ENCODE results near the gene RAB3GAP1. TPM values are rescaled to one million over a fixed set of nuclear protein-coding genes. Genes with fewer than 3 reads are reported as not detected.
"Not testable (repeated sequence)": the region's sequence is repeated elsewhere in the genome, so short reads cannot be mapped to it uniquely, and the experiment has no call there.

The RAB3GAP1 gene
- total and polyA plus RNA-seq, 7 donors: 24.5 to 52.7 (median 38.5) TPM

GRCh38 chr2:135113322-135113721 is 61.2 kb downstream of the RAB3GAP1 start:
- intact Hi-C loops (cut with DNase I): loop anchor here in 1 of 2 donors (10.0 kb wide), 1 partner anchor 109 kb away; no protein-coding TSS in a partner anchor
- no peak overlapping the region for H3K27ac ChIP-seq

DNA sequence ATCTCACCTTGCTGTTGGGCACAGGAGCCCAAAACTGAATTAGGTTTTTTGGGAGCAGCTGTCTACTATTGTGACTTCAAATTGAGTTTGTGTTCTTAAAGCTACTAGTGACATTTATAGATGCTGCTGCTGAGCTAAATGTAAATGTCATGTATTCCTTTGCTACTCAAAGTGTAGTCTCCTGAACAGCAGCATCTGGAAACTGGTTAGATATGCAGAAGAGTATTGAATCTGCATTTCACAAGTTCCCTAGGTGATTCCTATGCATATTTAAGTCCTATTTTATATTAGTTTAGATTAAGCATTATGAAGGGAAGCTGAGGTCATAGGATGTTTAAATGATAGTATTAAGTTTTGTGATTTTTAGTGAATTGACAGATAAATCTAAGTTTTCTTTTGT is 67.5 kb downstream of the RAB3GAP1 start:
- H3K27ac ChIP-seq: no peak overlapping the region
- DNase-seq (no peak), ATAC-seq (no peak)
- intact Hi-C loops (cut with DNase I): loop anchor here in 1 of 2 donors (10.0 kb wide), 1 partner anchor 115 kb away; no protein-coding TSS in a partner anchor
- H3K27me3 ChIP-seq (ENCODE audit: insufficient read depth in 3 of 3, low read length in 2 of 3): no peaks in the 10 kb centered on the region
- TF ChIP-seq, protein P1, sequence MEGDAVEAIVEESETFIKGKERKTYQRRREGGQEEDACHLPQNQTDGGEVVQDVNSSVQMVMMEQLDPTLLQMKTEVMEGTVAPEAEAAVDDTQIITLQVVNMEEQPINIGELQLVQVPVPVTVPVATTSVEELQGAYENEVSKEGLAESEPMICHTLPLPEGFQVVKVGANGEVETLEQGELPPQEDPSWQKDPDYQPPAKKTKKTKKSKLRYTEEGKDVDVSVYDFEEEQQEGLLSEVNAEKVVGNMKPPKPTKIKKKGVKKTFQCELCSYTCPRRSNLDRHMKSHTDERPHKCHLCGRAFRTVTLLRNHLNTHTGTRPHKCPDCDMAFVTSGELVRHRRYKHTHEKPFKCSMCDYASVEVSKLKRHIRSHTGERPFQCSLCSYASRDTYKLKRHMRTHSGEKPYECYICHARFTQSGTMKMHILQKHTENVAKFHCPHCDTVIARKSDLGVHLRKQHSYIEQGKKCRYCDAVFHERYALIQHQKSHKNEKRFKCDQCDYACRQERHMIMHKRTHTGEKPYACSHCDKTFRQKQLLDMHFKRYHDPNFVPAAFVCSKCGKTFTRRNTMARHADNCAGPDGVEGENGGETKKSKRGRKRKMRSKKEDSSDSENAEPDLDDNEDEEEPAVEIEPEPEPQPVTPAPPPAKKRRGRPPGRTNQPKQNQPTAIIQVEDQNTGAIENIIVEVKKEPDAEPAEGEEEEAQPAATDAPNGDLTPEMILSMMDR (IDR thresholded peaks at IDR 0.05): no peak
- peaks cover 2 to 46% of the 10 kb centered on the region in 2 donors for H3K36me3 ChIP-seq (ENCODE audit: insufficient read depth in 1 of 2, low read depth in 1 of 2)
- no peak overlapping the region for H3K4me3 ChIP-seq
- no peaks in the 10 kb centered on the region for H3K4me1 ChIP-seq
- no peaks in the 10 kb centered on the region for H3K9me3 ChIP-seq

More at GRCh38 chr2:135113322-135113721, 61.2 kb downstream of the RAB3GAP1 start:
- ATAC-seq (peak in 3 of 4 donors; percentile 51 to 63 (median 63)), DNase-seq (no peak)
- H3K4me1 ChIP-seq: no peaks in the 10 kb centered on the region
- no peaks in the 10 kb centered on the region for H3K27me3 ChIP-seq (ENCODE audit: insufficient read depth in 3 of 3, low read length in 2 of 3)
- no peak overlapping the region for H3K4me3 ChIP-seq
- H3K36me3 ChIP-seq (ENCODE audit: insufficient read depth in 1 of 2, low read depth in 1 of 2): peaks cover 0 to 35% of the 10 kb centered on the region in 2 donors
- H3K9me3 ChIP-seq: no peaks in the 10 kb centered on the region
- WGBS, 3 donors: 48 to 68% (median 52%) methylated on average over 3 of the region's 3 CpGs
- TF ChIP-seq, protein P1 (IDR thresholded peaks at IDR 0.05): no peak

DNA sequence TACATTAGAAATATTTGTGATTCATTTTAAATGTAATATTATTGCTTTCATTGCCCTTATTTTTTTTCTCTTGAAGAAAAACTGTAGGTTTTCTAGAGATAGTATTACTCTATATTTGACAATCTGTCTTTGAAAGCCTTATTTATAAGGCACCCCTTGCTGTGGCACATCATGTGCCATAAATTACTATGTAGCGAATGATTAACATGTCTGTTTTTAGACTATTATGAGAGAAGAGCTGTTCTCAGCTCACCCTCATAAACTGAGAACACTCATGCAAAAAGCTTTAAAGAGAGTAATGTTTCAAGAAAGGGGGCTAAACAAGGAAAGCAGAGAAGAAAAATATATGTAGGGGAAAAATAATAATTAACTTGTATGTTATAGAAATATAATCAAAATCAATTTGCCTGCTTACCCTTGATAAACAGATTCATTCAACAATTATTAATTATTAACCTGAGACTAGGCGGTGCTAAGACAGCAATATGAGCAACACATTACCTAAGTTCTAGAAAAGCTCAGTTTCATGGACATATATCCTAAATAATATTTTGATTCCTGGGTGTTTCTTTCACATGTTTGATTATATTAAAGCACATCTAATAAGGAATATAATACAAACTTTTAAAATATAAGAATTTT is 69.0 kb downstream of the RAB3GAP1 start:
- Histone ChIP-seq H3K9me3 (no peaks in the 10 kb centered on the region), H3K27me3 (ENCODE audit: insufficient read depth in 3 of 3, low read length in 2 of 3) (no peaks in the 10 kb centered on the region), H3K4me3 (no peak overlapping the region), H3K27ac (peak overlapping the region; percentile 13), H3K4me1 (no peaks in the 10 kb centered on the region), H3K36me3 (ENCODE audit: insufficient read depth in 1 of 2, low read depth in 1 of 2) (peaks cover 2 to 49% of the 10 kb centered on the region in 2 donors)
- intact Hi-C loops (cut with DNase I): no loop called here
- WGBS, 3 donors: 66 to 82% (median 75%) methylated on average over 2 of the region's 2 CpGs
- no peak for DNase-seq
- TF ChIP-seq, protein P1 (IDR thresholded peaks at IDR 0.05): no peak
- ATAC-seq: peak in 3 of 4 donors; percentile 70 to 97 (median 88)

DNA sequence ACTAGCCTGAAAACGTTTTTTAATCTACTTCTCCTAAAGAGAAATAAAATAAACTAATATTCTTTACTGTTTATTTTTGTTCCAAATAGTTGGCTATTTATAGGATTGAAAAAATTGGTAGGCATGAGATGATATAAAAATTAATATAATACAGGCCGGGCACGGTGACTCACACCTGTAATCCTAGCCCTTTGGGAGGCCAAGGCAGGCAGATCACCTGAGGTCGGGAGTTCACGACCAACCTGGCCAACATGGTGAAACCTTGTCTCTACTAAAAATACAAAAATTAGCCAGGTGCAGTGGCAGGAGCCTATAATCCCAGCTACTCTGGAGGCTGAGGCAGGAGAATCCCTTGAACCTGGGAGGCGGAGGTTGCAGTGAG is 69.6 kb downstream of the RAB3GAP1 start:
- WGBS, 3 donors: 53 to 75% (median 54%) methylated on average over 6 of the region's 6 CpGs
- H3K27ac ChIP-seq; H3K4me3 ChIP-seq; DNase-seq; H3K4me1 ChIP-seq; intact Hi-C loops (cut with DNase I); H3K27me3 ChIP-seq (ENCODE audit: insufficient read depth in 3 of 3, low read length in 2 of 3); H3K9me3 ChIP-seq: not testable (repeated sequence)
- peak in 3 of 4 donors; percentile 40 to 84 (median 55) for ATAC-seq
- H3K36me3 ChIP-seq (ENCODE audit: insufficient read depth in 1 of 2, low read depth in 1 of 2): peaks cover 2 to 54% of the 10 kb centered on the region in 2 donors

- WGBS, 3 donors: 100% methylated on average over 1 of the region's 1 CpG
- no peak overlapping the region for H3K27ac ChIP-seq
- no peaks in the 10 kb centered on the region for H3K4me1 ChIP-seq
- ATAC-seq (no peak), DNase-seq (no peak)
- TF ChIP-seq, protein P1 (IDR thresholded peaks at IDR 0.05): no peak
- peaks cover 0 to 70% of the 10 kb centered on the region in 2 donors for H3K36me3 ChIP-seq (ENCODE audit: insufficient read depth in 1 of 2, low read depth in 1 of 2)
- intact Hi-C loops (cut with DNase I): loop anchor here in 1 of 2 donors (5.0 kb wide), 1 partner anchor 37 kb away; no protein-coding TSS in a partner anchor
- no peaks in the 10 kb centered on the region for H3K9me3 ChIP-seq
- no peaks in the 10 kb centered on the region for H3K27me3 ChIP-seq (ENCODE audit: insufficient read depth in 3 of 3, low read length in 2 of 3)
- no peak overlapping the region for H3K4me3 ChIP-seq
Measured at GRCh38 chr2:135124924-135125886, 73.1 kb downstream of the RAB3GAP1 start.
